ENCODE data around the gene GAST.

DNA sequence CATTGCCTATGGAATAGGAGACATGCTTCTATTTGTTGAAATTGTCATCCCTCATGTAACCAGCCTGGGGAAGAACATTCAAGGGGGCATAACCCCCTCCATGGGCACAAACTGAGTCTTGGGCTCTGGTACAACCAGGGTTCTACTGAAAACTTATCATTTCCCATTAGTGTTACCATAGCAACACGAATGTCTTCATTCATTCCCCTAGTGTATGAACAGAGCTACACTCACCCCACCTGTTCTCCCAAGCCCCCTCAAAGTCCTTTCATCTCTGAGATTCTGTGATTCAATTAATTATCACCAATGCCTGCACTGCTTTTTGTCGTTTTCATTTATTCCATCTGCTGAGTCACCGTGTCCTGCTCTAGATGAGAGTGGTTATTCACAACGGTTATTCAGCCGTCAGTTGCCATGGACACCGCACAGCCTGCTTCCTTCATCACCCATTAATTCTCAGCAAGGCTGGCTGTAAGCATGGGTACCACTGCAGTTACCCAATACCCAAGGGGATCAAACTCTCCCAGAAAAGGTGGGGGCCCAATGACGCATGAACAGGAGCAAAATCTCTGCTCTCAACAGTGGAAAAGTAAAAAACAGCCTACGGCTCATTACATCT, 1.6 kb upstream of the GAST start:
- no peak for TF ChIP-seq CTCF (IDR thresholded peaks at IDR 0.05)
- TF ChIP-seq POLR2A (IDR thresholded peaks at IDR 0.05): no peak

Measured in testis (tissue), 2 donors.